ENCODE results near the gene PSD2. TPM values are rescaled to one million over a fixed set of nuclear protein-coding genes. Genes with fewer than 3 reads are reported as not detected.
A peak's percentile ranks its signal among the peaks of the same experiment; 100 is the strongest.

PSD2 gene
- total RNA-seq, 1 experiment from 2014 or later, result not detected

- no peak overlapping the region for H3K9ac ChIP-seq (ENCODE audit: low read length)
- no peak overlapping the region for H3K27ac ChIP-seq (ENCODE audit: low read length)
- H3K4me2 ChIP-seq (ENCODE audit: low read depth, low read length, poor library complexity, severe bottlenecking), result no peak overlapping the region
- H3K9me2 ChIP-seq (replicated peaks; ENCODE audit: insufficient read depth, low read length), result no peaks in the 10 kb centered on the region
- no peak for DNase-seq
- peaks cover 12% of the 10 kb centered on the region for H3K4me1 ChIP-seq (ENCODE audit: low read length)
- H3K27me3 ChIP-seq (ENCODE audit: low read length), result no peaks in the 10 kb centered on the region
- no peaks in the 10 kb centered on the region for H3K36me3 ChIP-seq (ENCODE audit: insufficient read depth, low read length)
- H3K4me3 ChIP-seq (ENCODE audit: low read length), result no peak overlapping the region
- H3K9me3 ChIP-seq (ENCODE audit: low read length), result no peaks in the 10 kb centered on the region
- no peaks in the 10 kb centered on the region for H3K79me2 ChIP-seq (ENCODE audit: low read length)
- no peak overlapping the region for H2AFZ ChIP-seq (ENCODE audit: low read length)
- peaks cover 4% of the 10 kb centered on the region; the same call in 1 of the 2 replicates for H4K20me1 ChIP-seq (ENCODE audit: insufficient read depth, low read depth, low read length)
Observed at GRCh38 chr5:139761501-139761900, 34.1 kb upstream of the PSD2 start.

DNA sequence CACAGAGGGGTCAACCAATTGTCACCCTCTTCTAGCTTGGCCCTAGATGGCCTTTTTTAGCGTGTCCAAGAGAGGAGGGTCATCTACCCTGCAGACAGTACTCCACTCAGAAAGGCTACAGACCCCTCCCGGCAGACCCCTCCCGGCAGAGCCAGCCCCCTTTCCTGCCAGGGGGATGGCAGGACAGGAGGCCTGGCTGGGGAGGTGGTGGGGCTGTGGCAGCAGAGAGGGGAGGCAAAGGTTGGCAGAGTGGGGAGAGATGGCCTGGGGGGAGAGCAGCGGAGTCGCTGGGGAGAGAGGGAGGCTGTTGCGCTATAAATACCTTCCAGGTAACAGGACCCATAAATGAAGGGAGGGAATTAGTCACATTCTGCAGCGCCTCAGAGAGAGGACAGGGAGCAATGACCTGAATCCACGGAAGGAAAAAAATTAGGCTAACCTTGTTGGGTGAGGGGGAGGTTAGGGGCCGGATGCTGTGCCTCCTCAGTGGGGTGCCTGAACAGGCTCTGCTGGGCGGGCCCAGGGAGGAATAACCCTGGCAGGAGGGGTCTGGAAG, 32.9 kb upstream of the PSD2 start:
- no peak for DNase-seq
- no peak overlapping the region for H2AFZ ChIP-seq (ENCODE audit: low read length)
- H3K9ac ChIP-seq (ENCODE audit: low read length), result no peak overlapping the region
- no peaks in the 10 kb centered on the region for H3K36me3 ChIP-seq (ENCODE audit: insufficient read depth, low read length)
- H3K4me1 ChIP-seq (ENCODE audit: low read length), result peaks cover 12% of the 10 kb centered on the region
- no peaks in the 10 kb centered on the region for H3K27me3 ChIP-seq (ENCODE audit: low read length)
- no peak overlapping the region for H3K27ac ChIP-seq (ENCODE audit: low read length)
- H3K9me2 ChIP-seq (replicated peaks; ENCODE audit: insufficient read depth, low read length), result no peaks in the 10 kb centered on the region
- no peak overlapping the region for H3K4me3 ChIP-seq (ENCODE audit: low read length)
- no peaks in the 10 kb centered on the region for H3K9me3 ChIP-seq (ENCODE audit: low read length)
- peaks cover 4% of the 10 kb centered on the region; the same call in 1 of the 2 replicates for H4K20me1 ChIP-seq (ENCODE audit: insufficient read depth, low read depth, low read length)
- no peak overlapping the region for H3K4me2 ChIP-seq (ENCODE audit: low read depth, low read length, poor library complexity, severe bottlenecking)
- no peaks in the 10 kb centered on the region for H3K79me2 ChIP-seq (ENCODE audit: low read length)

DNA sequence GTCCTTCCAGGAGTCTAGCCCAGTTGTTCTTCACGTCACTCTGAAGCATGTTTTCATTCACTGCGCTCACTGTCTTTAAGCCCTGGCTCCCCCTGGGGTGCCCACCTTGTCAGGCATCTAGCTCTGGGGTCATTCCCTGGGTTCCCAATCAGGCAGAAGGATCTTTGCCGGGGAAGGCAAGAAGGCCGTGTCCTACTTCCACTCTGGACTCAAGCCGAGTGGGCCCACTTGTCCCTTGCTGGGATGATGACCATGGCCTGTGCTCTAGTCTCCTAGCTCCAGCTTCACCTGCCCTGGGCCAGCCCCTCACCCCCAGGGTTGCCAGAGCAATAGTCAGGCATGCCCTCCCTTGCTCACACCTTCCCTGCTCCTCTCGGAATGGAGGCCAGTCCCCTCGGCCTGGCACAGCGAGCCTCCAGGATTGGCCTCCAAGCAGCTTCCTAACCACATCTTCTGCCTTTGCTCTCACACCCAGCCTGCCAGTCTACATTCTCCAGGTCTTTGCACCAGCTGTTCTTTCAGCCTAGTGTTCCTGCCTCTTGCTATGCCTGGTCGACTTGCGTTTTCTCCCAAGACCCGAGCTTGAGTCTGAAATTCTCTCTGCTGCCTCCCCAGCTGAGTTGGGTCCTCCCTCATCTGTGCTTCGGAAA, 32.2 kb upstream of the PSD2 start:
- H3K36me3 ChIP-seq (ENCODE audit: insufficient read depth, low read length), result no peaks in the 10 kb centered on the region
- no peaks in the 10 kb centered on the region for H3K79me2 ChIP-seq (ENCODE audit: low read length)
- peaks cover 4% of the 10 kb centered on the region; the same call in 1 of the 2 replicates for H4K20me1 ChIP-seq (ENCODE audit: insufficient read depth, low read depth, low read length)
- peaks cover 12% of the 10 kb centered on the region for H3K4me1 ChIP-seq (ENCODE audit: low read length)
- H3K9me2 ChIP-seq (replicated peaks; ENCODE audit: insufficient read depth, low read length), result no peaks in the 10 kb centered on the region
- no peak overlapping the region for H3K9ac ChIP-seq (ENCODE audit: low read length)
- H3K9me3 ChIP-seq (ENCODE audit: low read length), result no peaks in the 10 kb centered on the region
- no peak overlapping the region for H3K4me2 ChIP-seq (ENCODE audit: low read depth, low read length, poor library complexity, severe bottlenecking)
- H2AFZ ChIP-seq (ENCODE audit: low read length), result no peak overlapping the region
- no peak overlapping the region for H3K4me3 ChIP-seq (ENCODE audit: low read length)
- H3K27ac ChIP-seq (ENCODE audit: low read length), result no peak overlapping the region
- DNase-seq, result no peak
- no peaks in the 10 kb centered on the region for H3K27me3 ChIP-seq (ENCODE audit: low read length)

- no peaks in the 10 kb centered on the region for H3K27me3 ChIP-seq (ENCODE audit: low read length)
- H3K4me1 ChIP-seq (ENCODE audit: low read length), result peaks cover 12% of the 10 kb centered on the region
- H3K9me3 ChIP-seq (ENCODE audit: low read length), result no peaks in the 10 kb centered on the region
- H3K9me2 ChIP-seq (replicated peaks; ENCODE audit: insufficient read depth, low read length), result no peaks in the 10 kb centered on the region
- peaks cover 4% of the 10 kb centered on the region; the same call in 1 of the 2 replicates for H4K20me1 ChIP-seq (ENCODE audit: insufficient read depth, low read depth, low read length)
- H3K79me2 ChIP-seq (ENCODE audit: low read length), result no peaks in the 10 kb centered on the region
- H2AFZ ChIP-seq (ENCODE audit: low read length), result no peak overlapping the region
- peak overlapping the region; percentile 19 for H3K4me2 ChIP-seq (ENCODE audit: low read depth, low read length, poor library complexity, severe bottlenecking)
- H3K36me3 ChIP-seq (ENCODE audit: insufficient read depth, low read length), result no peaks in the 10 kb centered on the region
- H3K9ac ChIP-seq (ENCODE audit: low read length), result no peak overlapping the region
- no peak for DNase-seq
- H3K4me3 ChIP-seq (ENCODE audit: low read length), result no peak overlapping the region
- no peak overlapping the region for H3K27ac ChIP-seq (ENCODE audit: low read length)
Observed at GRCh38 chr5:139763930-139764791, 31.4 kb upstream of the PSD2 start.

DNA sequence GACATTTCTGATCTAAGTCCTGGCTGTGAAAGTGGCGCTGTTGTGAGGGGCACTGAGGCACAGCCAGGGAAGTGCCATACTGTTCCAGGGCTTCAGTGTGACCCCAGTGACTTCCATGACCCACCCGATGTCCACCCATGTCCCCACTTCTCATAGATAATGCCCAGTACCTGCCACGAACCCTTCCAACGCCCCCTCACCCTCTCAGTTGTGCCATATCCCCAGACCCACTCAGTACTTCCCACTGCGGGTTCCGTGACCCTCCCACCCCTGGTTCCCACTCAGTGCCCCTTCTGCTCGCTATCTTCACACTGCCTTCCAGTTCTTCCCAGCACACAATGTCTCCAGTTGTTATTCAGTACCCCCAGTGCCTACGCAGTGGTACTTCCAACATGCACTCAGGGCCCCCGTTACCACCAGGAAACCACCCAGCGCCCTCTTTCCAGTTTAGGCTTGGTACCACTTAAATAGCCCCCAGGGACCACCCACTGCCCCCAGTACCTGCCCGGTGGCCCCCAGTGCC, 30.7 kb upstream of the PSD2 start:
- DNase-seq, result no peak
- no peaks in the 10 kb centered on the region for H3K9me2 ChIP-seq (replicated peaks; ENCODE audit: insufficient read depth, low read length)
- H3K36me3 ChIP-seq (ENCODE audit: insufficient read depth, low read length), result no peaks in the 10 kb centered on the region
- no peaks in the 10 kb centered on the region for H3K79me2 ChIP-seq (ENCODE audit: low read length)
- peaks cover 12% of the 10 kb centered on the region for H3K4me1 ChIP-seq (ENCODE audit: low read length)
- H3K4me2 ChIP-seq (ENCODE audit: low read depth, low read length, poor library complexity, severe bottlenecking), result no peak overlapping the region
- no peak overlapping the region for H3K9ac ChIP-seq (ENCODE audit: low read length)
- peaks cover 4% of the 10 kb centered on the region; the same call in 1 of the 2 replicates for H4K20me1 ChIP-seq (ENCODE audit: insufficient read depth, low read depth, low read length)
- H3K9me3 ChIP-seq (ENCODE audit: low read length), result no peaks in the 10 kb centered on the region
- H3K4me3 ChIP-seq (ENCODE audit: low read length), result no peak overlapping the region
- H3K27ac ChIP-seq (ENCODE audit: low read length), result no peak overlapping the region
- no peaks in the 10 kb centered on the region for H3K27me3 ChIP-seq (ENCODE audit: low read length)
- no peak overlapping the region for H2AFZ ChIP-seq (ENCODE audit: low read length)

GRCh38 chr5:139765409-139766217, 30.0 kb upstream of the PSD2 start:
- peak overlapping the region; percentile 62 for H3K4me3 ChIP-seq (ENCODE audit: low read length)
- peak; percentile 88 for DNase-seq
- no peaks in the 10 kb centered on the region for H3K27me3 ChIP-seq (ENCODE audit: low read length)
- peaks cover 4% of the 10 kb centered on the region; the same call in 1 of the 2 replicates for H4K20me1 ChIP-seq (ENCODE audit: insufficient read depth, low read depth, low read length)
- no peaks in the 10 kb centered on the region for H3K9me2 ChIP-seq (replicated peaks; ENCODE audit: insufficient read depth, low read length)
- H3K36me3 ChIP-seq (ENCODE audit: insufficient read depth, low read length), result no peaks in the 10 kb centered on the region
- no peaks in the 10 kb centered on the region for H3K9me3 ChIP-seq (ENCODE audit: low read length)
- H2AFZ ChIP-seq (ENCODE audit: low read length), result 0 out of 2 replicates have a peak overlapping the region, but pooled peaks have one; percentile 88
- peaks cover 12% of the 10 kb centered on the region for H3K4me1 ChIP-seq (ENCODE audit: low read length)
- H3K4me2 ChIP-seq (ENCODE audit: low read depth, low read length, poor library complexity, severe bottlenecking), result peak overlapping the region; percentile 66
- peak overlapping the region; percentile 62 for H3K9ac ChIP-seq (ENCODE audit: low read length)
- no peaks in the 10 kb centered on the region for H3K79me2 ChIP-seq (ENCODE audit: low read length)
- no peak overlapping the region for H3K27ac ChIP-seq (ENCODE audit: low read length)

DNA sequence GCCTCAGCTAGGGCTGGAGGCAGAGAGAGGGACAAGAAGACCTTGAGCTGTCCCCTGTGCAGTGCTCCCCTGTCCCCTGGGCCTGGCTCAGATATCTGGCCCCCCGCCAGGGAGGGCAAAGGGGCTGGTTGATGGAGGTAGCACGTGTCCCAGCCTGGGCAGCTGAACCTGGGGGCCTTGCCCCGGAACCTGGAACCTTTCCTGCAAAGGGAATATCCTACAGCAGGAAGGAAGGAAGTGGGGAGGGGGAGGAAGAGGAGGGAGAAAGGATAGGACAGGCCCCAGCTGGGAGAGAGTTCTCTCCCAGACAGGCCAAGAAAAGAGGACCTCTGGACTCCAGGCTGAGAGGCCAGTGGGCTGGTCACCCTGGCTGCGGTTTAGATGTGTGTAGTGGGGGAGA, 27.6 kb upstream of the PSD2 start:
- H3K79me2 ChIP-seq (ENCODE audit: low read length), result no peaks in the 10 kb centered on the region
- no peaks in the 10 kb centered on the region for H3K27me3 ChIP-seq (ENCODE audit: low read length)
- H3K36me3 ChIP-seq (ENCODE audit: insufficient read depth, low read length), result no peaks in the 10 kb centered on the region
- no peak overlapping the region for H3K4me3 ChIP-seq (ENCODE audit: low read length)
- H3K27ac ChIP-seq (ENCODE audit: low read length), result no peak overlapping the region
- no peak for DNase-seq
- H2AFZ ChIP-seq (ENCODE audit: low read length), result no peak overlapping the region
- H3K9ac ChIP-seq (ENCODE audit: low read length), result no peak overlapping the region
- H3K9me2 ChIP-seq (replicated peaks; ENCODE audit: insufficient read depth, low read length), result no peaks in the 10 kb centered on the region
- H3K9me3 ChIP-seq (ENCODE audit: low read length), result no peaks in the 10 kb centered on the region
- peaks cover 12% of the 10 kb centered on the region for H3K4me1 ChIP-seq (ENCODE audit: low read length)
- no peak overlapping the region for H3K4me2 ChIP-seq (ENCODE audit: low read depth, low read length, poor library complexity, severe bottlenecking)
- peaks cover 4% of the 10 kb centered on the region; the same call in 1 of the 2 replicates for H4K20me1 ChIP-seq (ENCODE audit: insufficient read depth, low read depth, low read length)

Data from Karpas-422 (cell line).